ENCODE measurements around the gene ZNF442.
"Not testable (repeated sequence)": the region's sequence is repeated elsewhere in the genome, so short reads cannot be mapped to it uniquely, and the experiment has no call there.

Gene ZNF442

GRCh38 chr19:12365236-12366162 is at the start of gene ZNF442:
ZNF442 (minus strand) TSS chr19:12365683; CDS start chr19:12363631, 2,052 bp downstream.
- TF ChIP-seq CTCF (IDR thresholded peaks at IDR 0.05; ENCODE audit: insufficient read depth, missing control alignments), result peak; percentile 30
- FAIRE-seq (peak; percentile 35), DNase-seq (ENCODE audit: insufficient read length, low spot score) (peak; percentile 93)

- TF ChIP-seq CTCF (IDR thresholded peaks at IDR 0.05; ENCODE audit: insufficient read depth, missing control alignments), result no peak
- DNase-seq (ENCODE audit: insufficient read length, low spot score), result no peak
- FAIRE-seq, result no peak
Measured at GRCh38 chr19:12411893-12412292, 46.4 kb upstream of the ZNF442 start.

- TF ChIP-seq CTCF (IDR thresholded peaks at IDR 0.05; ENCODE audit: insufficient read depth, missing control alignments), result no peak
- DNase-seq (ENCODE audit: insufficient read length, low spot score), result peak; percentile 46
- FAIRE-seq, result no peak
Measured at GRCh38 chr19:12400633-12401502, 35.4 kb upstream of the ZNF442 start, which contains the start of gene ZNF799. ZNF799 (minus strand) TSS chr19:12401271; CDS start chr19:12401070, 201 bp downstream.

GRCh38 chr19:12399901-12400632 is 34.6 kb upstream of the ZNF442 start:
- FAIRE-seq; DNase-seq (ENCODE audit: insufficient read length, low spot score): not testable (repeated sequence)

GRCh38 chr19:12391148-12391547 is 25.7 kb upstream of the ZNF442 start:
- not testable (repeated sequence) for FAIRE-seq; DNase-seq (ENCODE audit: insufficient read length, low spot score)

GRCh38 chr19:12386365-12386764 is 20.9 kb upstream of the ZNF442 start:
- not testable (repeated sequence) for DNase-seq (ENCODE audit: insufficient read length, low spot score); FAIRE-seq

- DNase-seq (ENCODE audit: insufficient read length, low spot score), result no peak
- no peak for TF ChIP-seq CTCF (IDR thresholded peaks at IDR 0.05; ENCODE audit: insufficient read depth, missing control alignments)
- FAIRE-seq, result no peak
Measured at GRCh38 chr19:12380444-12380737, 14.9 kb upstream of the ZNF442 start.

GRCh38 chr19:12379732-12380443 is 14.4 kb upstream of the ZNF442 start:
- DNase-seq (ENCODE audit: insufficient read length, low spot score) (no peak), FAIRE-seq (no peak)
- no peak for TF ChIP-seq CTCF (IDR thresholded peaks at IDR 0.05; ENCODE audit: insufficient read depth, missing control alignments)
